Neural cell (in vitro differentiated cells): ENCODE results near the gene PDCD5.

Experiments
- CTCF ChIP-seq: fragments of 450-650 bp; IDR thresholded peaks from 2 replicates; pipeline ENCODE4 v1.5.1; 2014; ENCODE audit warnings: antibody characterized with exemption, mild to moderate bottlenecking, moderate library complexity; ENCODE audit not compliant: poor library complexity, severe bottlenecking
- EP300 ChIP-seq: fragments of 450-650 bp; conservative IDR thresholded peaks from 2 replicates; pipeline ENCODE4 v1.6.1; 2014; ENCODE audit warnings: antibody characterized with exemption, mild to moderate bottlenecking, moderate library complexity; ENCODE audit not compliant: poor library complexity, severe bottlenecking
- EZH2 ChIP-seq: fragments of 200-600, 300-800 bp; shearing (Covaris generic), sonication (generic); IDR thresholded peaks from 2 replicates; pipeline ENCODE4 v1.6.1; 2014; ENCODE audit warnings: antibody characterized with exemption, low read length, borderline replicate concordance, mild to moderate bottlenecking; ENCODE audit not compliant: insufficient read depth, poor library complexity, severe bottlenecking
- MXI1 ChIP-seq: fragments of 450-650 bp; conservative IDR thresholded peaks from 2 replicates; pipeline ENCODE4 v1.6.1; 2014; ENCODE audit warnings: antibody characterized with exemption, mild to moderate bottlenecking; ENCODE audit not compliant: poor library complexity, severe bottlenecking
- POLR2AphosphoS5 ChIP-seq: IDR thresholded peaks from 2 replicates; pipeline ENCODE4 v1.6.1; 2012
- REST ChIP-seq: IDR thresholded peaks from 2 replicates; pipeline ENCODE4 v1.6.1; 2012; ENCODE audit warnings: borderline replicate concordance
- SMC3 ChIP-seq: fragments of 450-650 bp; conservative IDR thresholded peaks from 2 replicates; pipeline ENCODE4 v1.6.1; 2014; ENCODE audit warnings: antibody characterized with exemption, mild to moderate bottlenecking, moderate library complexity; ENCODE audit not compliant: poor library complexity
- TAF1 ChIP-seq: IDR thresholded peaks from 2 replicates; pipeline ENCODE4 v1.6.1; 2012; ENCODE audit warnings: low read depth

- TF ChIP-seq MXI1 (no peak), POLR2AphosphoS5 (no peak), SMC3 (no peak), EZH2 (no peak), CTCF (no peak), EP300 (no peak), TAF1 (no peak), REST (no peak)
These were observed 30.3 kb upstream of the PDCD5 start for GRCh38 chr19:32550666-32551065.
